ENCODE results near the gene ARL13B. TPM values are rescaled to one million over a fixed set of nuclear protein-coding genes. Genes with fewer than 3 reads are reported as not detected.
A peak's percentile ranks its signal among the peaks of the same experiment; 100 is the strongest.
"Not testable (repeated sequence)": the region's sequence is repeated elsewhere in the genome, so short reads cannot be mapped to it uniquely, and the experiment has no call there.

Gene ARL13B
- total RNA-seq, 1 donor from 2014 or later = 4.5 TPM

DNA sequence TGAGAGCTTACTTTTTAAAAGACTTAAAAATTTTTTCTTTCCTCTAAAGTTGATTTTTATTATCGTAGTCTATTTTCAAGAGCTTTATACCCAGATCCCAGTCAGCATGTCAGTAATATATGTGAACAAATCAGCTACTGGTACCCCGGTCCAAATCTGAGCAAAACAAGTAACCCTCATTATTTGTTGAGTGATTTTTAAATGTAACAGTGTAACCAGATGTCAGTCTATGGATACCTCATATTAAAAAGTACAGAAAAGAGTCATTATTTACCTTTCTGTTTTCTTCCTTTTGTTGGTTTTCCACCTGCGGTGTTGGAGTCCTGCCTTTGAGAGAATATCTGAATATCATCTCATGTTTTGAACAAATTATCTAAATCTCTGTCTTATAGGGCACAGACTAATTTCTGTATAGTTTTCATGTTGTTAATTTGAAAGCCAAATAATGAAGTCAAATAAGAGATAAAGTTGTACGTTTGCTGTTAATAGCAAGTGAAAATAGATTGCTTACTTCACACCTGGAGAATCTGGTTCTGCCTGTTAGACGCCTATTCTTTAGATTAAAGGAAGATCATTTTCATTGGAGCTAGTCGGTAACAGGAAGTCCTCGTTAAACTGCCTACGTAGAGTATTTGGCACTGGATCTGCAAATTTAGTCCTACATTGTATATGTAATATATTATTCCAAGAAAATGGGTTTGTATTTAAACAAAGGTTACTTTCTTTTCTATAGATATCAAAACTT, 48.3 kb downstream of the ARL13B start, which contains the start of gene STX19:
Gene STX19 (minus strand): TSS at position 505 of the 745 bp plus-strand sequence. CDS start 13,328 bp downstream, outside the sequence.
- Histone ChIP-seq H3K4me3 (no peak within 1 kb of the TSS), H3K36me3 (no peaks in the 10 kb centered on the region), H3K27me3 (no peaks in the 10 kb centered on the region), H3K27ac (no peak within 1 kb of the TSS), H3K4me1 (peaks cover 0 to 4% of the 10 kb centered on the region in 2 donors), H3K9me3 (no peaks in the 10 kb centered on the region)
- intact Hi-C loops (cut with DNase I) = no loop called here
- DNase-seq (ENCODE audit: low spot score in 2 of 2) = no peak
- TF ChIP-seq, protein P1, sequence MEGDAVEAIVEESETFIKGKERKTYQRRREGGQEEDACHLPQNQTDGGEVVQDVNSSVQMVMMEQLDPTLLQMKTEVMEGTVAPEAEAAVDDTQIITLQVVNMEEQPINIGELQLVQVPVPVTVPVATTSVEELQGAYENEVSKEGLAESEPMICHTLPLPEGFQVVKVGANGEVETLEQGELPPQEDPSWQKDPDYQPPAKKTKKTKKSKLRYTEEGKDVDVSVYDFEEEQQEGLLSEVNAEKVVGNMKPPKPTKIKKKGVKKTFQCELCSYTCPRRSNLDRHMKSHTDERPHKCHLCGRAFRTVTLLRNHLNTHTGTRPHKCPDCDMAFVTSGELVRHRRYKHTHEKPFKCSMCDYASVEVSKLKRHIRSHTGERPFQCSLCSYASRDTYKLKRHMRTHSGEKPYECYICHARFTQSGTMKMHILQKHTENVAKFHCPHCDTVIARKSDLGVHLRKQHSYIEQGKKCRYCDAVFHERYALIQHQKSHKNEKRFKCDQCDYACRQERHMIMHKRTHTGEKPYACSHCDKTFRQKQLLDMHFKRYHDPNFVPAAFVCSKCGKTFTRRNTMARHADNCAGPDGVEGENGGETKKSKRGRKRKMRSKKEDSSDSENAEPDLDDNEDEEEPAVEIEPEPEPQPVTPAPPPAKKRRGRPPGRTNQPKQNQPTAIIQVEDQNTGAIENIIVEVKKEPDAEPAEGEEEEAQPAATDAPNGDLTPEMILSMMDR (IDR thresholded peaks at IDR 0.05) = no peak

DNA sequence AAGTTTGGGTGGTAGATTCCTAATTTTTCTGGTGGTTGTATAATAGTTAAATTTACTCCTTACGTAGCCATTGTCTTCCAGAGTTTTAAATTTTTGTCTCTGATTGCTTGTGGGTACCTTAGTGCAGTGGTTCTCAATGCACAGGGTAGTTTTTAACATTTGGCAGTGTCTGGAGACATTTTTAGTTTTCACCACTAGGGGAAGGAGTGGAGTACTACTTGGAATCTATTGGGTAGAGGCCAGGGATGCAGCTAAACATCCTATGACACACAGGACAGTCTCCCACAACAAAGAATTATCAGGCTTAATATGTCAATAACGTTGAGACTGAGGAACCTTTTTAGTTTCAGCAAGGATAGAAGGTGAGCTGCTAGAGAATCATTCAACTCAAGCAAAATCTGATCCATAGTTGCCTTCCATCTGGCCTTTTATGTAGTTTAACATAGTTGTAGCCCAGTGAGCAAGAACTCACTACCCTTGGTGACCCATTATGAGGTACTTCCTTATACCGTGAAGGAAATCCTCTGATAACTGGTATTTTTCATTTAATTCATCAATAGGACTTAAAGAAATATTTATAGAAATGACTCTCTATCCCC, 57.1 kb downstream of the ARL13B start:
- no peak overlapping the region for H3K27ac ChIP-seq
- H3K9me3 ChIP-seq = no peaks in the 10 kb centered on the region
- H3K4me3 ChIP-seq = no peak overlapping the region
- TF ChIP-seq, protein P1 (IDR thresholded peaks at IDR 0.05) = peak in 2 of 3 experiments; percentile 12 to 24
- no peaks in the 10 kb centered on the region for H3K4me1 ChIP-seq
- DNase-seq (ENCODE audit: low spot score in 2 of 2) = no peak
- H3K27me3 ChIP-seq = no peaks in the 10 kb centered on the region
- intact Hi-C loops (cut with DNase I) = no loop called here
- peaks cover 0 to 6% of the 10 kb centered on the region in 2 donors for H3K36me3 ChIP-seq

DNA sequence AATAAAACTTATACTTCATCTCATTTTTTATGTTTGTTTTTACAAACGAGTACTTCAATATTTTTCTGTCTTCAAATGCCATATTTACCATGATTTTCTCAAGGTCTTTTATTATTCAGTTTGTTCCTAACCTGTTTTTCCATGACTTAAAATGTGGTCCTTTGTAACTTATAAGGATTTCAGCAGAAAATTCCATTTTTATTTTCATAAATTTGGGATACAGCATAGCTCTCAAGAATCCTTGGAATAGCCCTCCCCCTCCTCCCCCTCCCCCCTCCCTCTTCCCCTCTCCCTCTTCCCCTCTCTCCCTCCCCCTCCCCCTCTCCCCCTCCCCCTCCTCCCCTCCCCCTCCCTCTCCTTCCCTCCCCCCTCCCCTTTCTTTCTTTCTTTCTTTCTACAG, 63.3 kb downstream of the ARL13B start:
- Histone ChIP-seq H3K4me3 (no peak overlapping the region), H3K36me3 (peaks cover 15% of the 10 kb centered on the region in 2 donors), H3K9me3 (no peaks in the 10 kb centered on the region), H3K27ac (no peak overlapping the region), H3K4me1 (no peaks in the 10 kb centered on the region), H3K27me3 (no peaks in the 10 kb centered on the region)
- TF ChIP-seq, protein P1 (IDR thresholded peaks at IDR 0.05) = no peak
- DNase-seq (ENCODE audit: low spot score in 2 of 2) = no peak
- intact Hi-C loops (cut with DNase I) = no loop called here

DNA sequence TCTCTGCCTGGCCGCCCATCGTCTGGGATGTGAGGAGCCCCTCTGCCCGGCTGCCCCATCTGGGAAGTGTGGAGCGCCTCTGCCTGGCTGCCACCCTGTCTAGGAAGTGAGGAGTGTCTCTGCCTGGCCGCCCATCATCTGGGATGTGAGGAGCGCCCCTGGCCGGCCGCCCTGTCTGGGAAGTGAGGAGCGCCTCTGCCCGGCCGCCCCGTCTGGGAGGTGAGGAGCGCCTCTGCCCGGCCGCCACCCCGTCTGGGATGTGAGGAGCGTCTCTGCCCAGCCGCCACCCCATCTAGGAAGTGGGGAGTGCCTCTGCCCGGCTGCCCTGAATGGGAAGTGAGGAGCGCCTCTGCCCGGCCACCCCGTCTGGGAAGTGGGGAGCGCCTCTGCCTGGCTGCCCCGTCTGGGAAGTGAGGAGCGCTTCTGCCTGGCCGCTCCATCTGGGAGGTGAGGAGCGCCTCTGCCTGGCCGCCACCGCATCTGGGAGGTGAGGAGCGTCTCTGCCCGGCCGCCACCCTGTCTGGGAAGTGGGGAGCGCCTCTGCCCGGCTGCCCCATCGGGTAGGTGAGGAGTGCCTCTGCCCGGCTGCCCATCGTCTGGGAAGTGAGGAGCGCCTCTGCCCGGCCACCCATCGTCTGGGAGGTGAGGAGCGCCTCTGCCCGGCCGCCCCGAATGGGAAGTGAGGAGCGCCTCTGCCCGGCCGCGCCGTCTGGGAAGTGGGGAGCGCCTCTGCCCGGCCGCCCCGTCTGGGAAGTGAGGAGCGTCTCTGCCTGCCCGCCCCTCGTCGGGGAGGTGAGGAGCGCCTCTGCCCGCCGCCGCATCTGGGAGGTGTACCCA, 64.4 kb downstream of the ARL13B start:
- intact Hi-C loops (cut with DNase I); H3K4me3 ChIP-seq; H3K9me3 ChIP-seq; H3K27ac ChIP-seq; DNase-seq (ENCODE audit: low spot score in 2 of 2); H3K27me3 ChIP-seq; H3K4me1 ChIP-seq: not testable (repeated sequence)
- H3K36me3 ChIP-seq = peaks cover 13 to 16% of the 10 kb centered on the region in 2 donors

DNA sequence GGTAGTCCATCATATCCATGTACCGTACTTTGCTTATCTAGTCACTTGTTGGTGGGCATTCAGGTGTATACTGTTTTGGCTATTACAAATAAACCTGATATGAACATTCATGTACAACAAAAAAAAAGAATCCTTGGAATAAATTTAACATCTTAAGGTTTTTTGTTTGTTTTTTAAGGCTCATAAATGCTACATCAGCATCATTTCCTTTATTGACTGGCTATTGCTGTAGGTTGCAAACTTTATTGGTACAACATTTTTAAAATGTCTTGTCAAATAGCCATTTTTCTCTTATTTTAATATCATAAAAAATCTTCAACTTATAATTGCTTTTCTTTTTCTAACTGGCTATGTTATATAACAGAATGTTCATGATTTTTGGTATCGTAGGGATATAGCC, 66.6 kb downstream of the ARL13B start:
- DNase-seq (ENCODE audit: low spot score in 2 of 2) = no peak
- intact Hi-C loops (cut with DNase I) = no loop called here

More for the DNA sequence above, 66.6 kb downstream of the ARL13B start:
- H3K4me3 ChIP-seq = no peak overlapping the region
- H3K4me1 ChIP-seq = no peaks in the 10 kb centered on the region
- TF ChIP-seq, protein P1 (IDR thresholded peaks at IDR 0.05) = no peak
- peaks cover 10 to 16% of the 10 kb centered on the region in 2 donors for H3K36me3 ChIP-seq
- H3K27me3 ChIP-seq = no peaks in the 10 kb centered on the region
- H3K27ac ChIP-seq = no peak overlapping the region
- no peaks in the 10 kb centered on the region for H3K9me3 ChIP-seq

All from ascending aorta (tissue), 2 donors.